Colonic mucosa (tissue), 4 donors: ENCODE results near the gene ALG2. TPM values are rescaled to one million over a fixed set of nuclear protein-coding genes. Genes with fewer than 3 reads are reported as not detected.
"Not testable (repeated sequence)": the region's sequence is repeated elsewhere in the genome, so short reads cannot be mapped to it uniquely, and the experiment has no call there.

ENCODE experiments used
- DNase-seq: peaks from one replicate; pipeline ENCODE4 v3.0.0-alpha.2; 2020
- H3K27ac ChIP-seq: fragments of 200-600 bp; one replicate; pipeline ENCODE4 v1.8.0; 2021
- H3K27me3 ChIP-seq: fragments of 200-600 bp; one replicate; pipeline ENCODE4 v1.8.0; 2021
- H3K36me3 ChIP-seq: fragments of 200-600 bp; one replicate; pipeline ENCODE4 v1.8.0; 2021
- H3K4me1 ChIP-seq: fragments of 200-600 bp; one replicate; pipeline ENCODE4 v1.8.0; 2021; ENCODE audit warnings: mild to moderate bottlenecking
- H3K4me3 ChIP-seq: fragments of 200-600 bp; one replicate; pipeline ENCODE4 v1.8.0; 2021
- H3K9ac ChIP-seq, 2 donors: one replicate each; pipeline ENCODE4 v1.7.0; 2013; ENCODE audit warnings: control low read depth in 2 of 2, low read depth in 2 of 2, low read length in 2 of 2
- H3K9me3 ChIP-seq: fragments of 200-600 bp; one replicate; pipeline ENCODE4 v1.8.0; 2021
- intact Hi-C: fragments of 100-400 bp; cut with DNase I; formaldehyde crosslinking; loops from one replicate; pipeline ENCODE4 v1.14.1; 2022
- total RNA-seq, 2 donors: library from RNA; stranded (reverse); fragmentation: NEBNext Ultra II Directional in 1 of 2; extraction: Animal tissue kit (Norgen Biotek cat#: 25700) in 1 of 2; gene quantifications; one replicate each; pipeline ENCODE4 v1.2.1, GENCODE V29; 2021
- TF ChIP-seq, protein P1 (sequence below): fragments of 200-600 bp; IDR thresholded peaks from one replicate; pipeline ENCODE4 v1.8.0; 2022; ENCODE audit warnings: antibody characterized with exemption, mild to moderate bottlenecking
- donor health status: healthy.
- donor health status: DM: no; HTN: no; CAD: no.
- donor health status: DM: no; HTN: no; CAD: no.

ALG2 gene
- total RNA-seq, 2 donors from 2014 or later = 33.7 to 43.3 TPM

- Histone ChIP-seq H3K27ac (no peak overlapping the region), H3K36me3 (no peaks in the 10 kb centered on the region), H3K9ac (no peak overlapping the region), H3K4me3 (no peak overlapping the region), H3K4me1 (no peaks in the 10 kb centered on the region), H3K9me3 (no peaks in the 10 kb centered on the region), H3K27me3 (no peaks in the 10 kb centered on the region)
- intact Hi-C loops = no loop called here
- TF ChIP-seq, protein P1, sequence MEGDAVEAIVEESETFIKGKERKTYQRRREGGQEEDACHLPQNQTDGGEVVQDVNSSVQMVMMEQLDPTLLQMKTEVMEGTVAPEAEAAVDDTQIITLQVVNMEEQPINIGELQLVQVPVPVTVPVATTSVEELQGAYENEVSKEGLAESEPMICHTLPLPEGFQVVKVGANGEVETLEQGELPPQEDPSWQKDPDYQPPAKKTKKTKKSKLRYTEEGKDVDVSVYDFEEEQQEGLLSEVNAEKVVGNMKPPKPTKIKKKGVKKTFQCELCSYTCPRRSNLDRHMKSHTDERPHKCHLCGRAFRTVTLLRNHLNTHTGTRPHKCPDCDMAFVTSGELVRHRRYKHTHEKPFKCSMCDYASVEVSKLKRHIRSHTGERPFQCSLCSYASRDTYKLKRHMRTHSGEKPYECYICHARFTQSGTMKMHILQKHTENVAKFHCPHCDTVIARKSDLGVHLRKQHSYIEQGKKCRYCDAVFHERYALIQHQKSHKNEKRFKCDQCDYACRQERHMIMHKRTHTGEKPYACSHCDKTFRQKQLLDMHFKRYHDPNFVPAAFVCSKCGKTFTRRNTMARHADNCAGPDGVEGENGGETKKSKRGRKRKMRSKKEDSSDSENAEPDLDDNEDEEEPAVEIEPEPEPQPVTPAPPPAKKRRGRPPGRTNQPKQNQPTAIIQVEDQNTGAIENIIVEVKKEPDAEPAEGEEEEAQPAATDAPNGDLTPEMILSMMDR = no peak
- DNase-seq = no peak
Observed at GRCh38 chr9:99244344-99245260, 22.9 kb upstream of the ALG2 start.

- TF ChIP-seq, protein P1 = no peak
- Histone ChIP-seq H3K4me3 (no peak overlapping the region), H3K27me3 (no peaks in the 10 kb centered on the region), H3K9ac (no peak overlapping the region), H3K4me1 (no peaks in the 10 kb centered on the region), H3K27ac (no peak overlapping the region), H3K36me3 (no peaks in the 10 kb centered on the region), H3K9me3 (no peaks in the 10 kb centered on the region)
- intact Hi-C loops = no loop called here
- DNase-seq = no peak
Observed at GRCh38 chr9:99241106-99241505, 19.4 kb upstream of the ALG2 start.

- Histone ChIP-seq H3K4me3 (no peak overlapping the region), H3K27me3 (no peaks in the 10 kb centered on the region), H3K9me3 (no peaks in the 10 kb centered on the region), H3K36me3 (no peaks in the 10 kb centered on the region), H3K27ac (no peak overlapping the region), H3K4me1 (no peaks in the 10 kb centered on the region), H3K9ac (no peak overlapping the region)
- DNase-seq = no peak
- intact Hi-C loops = no loop called here
- TF ChIP-seq, protein P1 = no peak
Observed at GRCh38 chr9:99239341-99240060, 17.8 kb upstream of the ALG2 start.

DNA sequence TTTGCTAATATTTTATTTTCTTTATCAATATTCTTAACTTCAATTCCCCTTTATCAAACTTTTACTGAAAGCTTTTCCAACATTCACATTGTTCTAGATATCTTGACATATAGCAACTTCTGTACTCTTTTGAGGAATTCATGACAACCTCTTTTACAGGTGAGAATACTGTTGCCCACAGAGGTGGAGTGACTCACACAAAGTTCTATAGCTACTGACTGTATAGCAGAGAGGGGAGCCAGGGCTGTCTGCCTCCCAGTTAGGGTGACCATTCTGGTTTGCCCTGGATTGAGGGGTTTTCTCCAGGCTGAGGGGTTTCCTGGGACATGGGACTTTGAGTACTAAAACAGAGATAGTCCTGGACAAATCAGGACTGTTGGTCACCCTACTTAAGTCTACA lies 16.6 kb upstream of the ALG2 start:
- intact Hi-C loops = no loop called here
- TF ChIP-seq, protein P1 = no peak
- no peaks in the 10 kb centered on the region for H3K9me3 ChIP-seq

GRCh38 chr9:99237849-99238248 lies 16.1 kb upstream of the ALG2 start:
- H3K27ac ChIP-seq, intact Hi-C loops, H3K9me3 ChIP-seq, H3K4me1 ChIP-seq, DNase-seq, H3K27me3 ChIP-seq, H3K9ac ChIP-seq, H3K4me3 ChIP-seq, H3K36me3 ChIP-seq: not testable (repeated sequence)

More for the DNA sequence above, 16.6 kb upstream of the ALG2 start:
- DNase-seq = no peak
- H3K36me3 ChIP-seq = no peaks in the 10 kb centered on the region
- no peaks in the 10 kb centered on the region for H3K27me3 ChIP-seq
- no peak overlapping the region for H3K9ac ChIP-seq
- no peak overlapping the region for H3K4me3 ChIP-seq
- no peak overlapping the region for H3K27ac ChIP-seq
- H3K4me1 ChIP-seq = no peaks in the 10 kb centered on the region

GRCh38 chr9:99237356-99237755 lies 15.6 kb upstream of the ALG2 start:
- Histone ChIP-seq H3K27me3 (no peaks in the 10 kb centered on the region), H3K9me3 (no peaks in the 10 kb centered on the region), H3K4me1 (no peaks in the 10 kb centered on the region), H3K9ac (no peak overlapping the region), H3K4me3 (no peak overlapping the region), H3K36me3 (no peaks in the 10 kb centered on the region), H3K27ac (no peak overlapping the region)
- no peak for DNase-seq
- intact Hi-C loops = no loop called here
- TF ChIP-seq, protein P1 = no peak
